Activated naive CD4-positive, alpha-beta T cell treated with anti-CD3 and anti-CD28 coated beads, Interleukin-2, amount 50 U/mL, for 16 hours (primary cell): ENCODE results near the gene HSPH1.
"Not testable (repeated sequence)": the region's sequence is repeated elsewhere in the genome, so short reads cannot be mapped to it uniquely, and the experiment has no call there.

Source experiments
- DNase-seq: peaks from one replicate; pipeline ENCODE4 v3.0.0-alpha.2; 2020

Gene HSPH1

DNA sequence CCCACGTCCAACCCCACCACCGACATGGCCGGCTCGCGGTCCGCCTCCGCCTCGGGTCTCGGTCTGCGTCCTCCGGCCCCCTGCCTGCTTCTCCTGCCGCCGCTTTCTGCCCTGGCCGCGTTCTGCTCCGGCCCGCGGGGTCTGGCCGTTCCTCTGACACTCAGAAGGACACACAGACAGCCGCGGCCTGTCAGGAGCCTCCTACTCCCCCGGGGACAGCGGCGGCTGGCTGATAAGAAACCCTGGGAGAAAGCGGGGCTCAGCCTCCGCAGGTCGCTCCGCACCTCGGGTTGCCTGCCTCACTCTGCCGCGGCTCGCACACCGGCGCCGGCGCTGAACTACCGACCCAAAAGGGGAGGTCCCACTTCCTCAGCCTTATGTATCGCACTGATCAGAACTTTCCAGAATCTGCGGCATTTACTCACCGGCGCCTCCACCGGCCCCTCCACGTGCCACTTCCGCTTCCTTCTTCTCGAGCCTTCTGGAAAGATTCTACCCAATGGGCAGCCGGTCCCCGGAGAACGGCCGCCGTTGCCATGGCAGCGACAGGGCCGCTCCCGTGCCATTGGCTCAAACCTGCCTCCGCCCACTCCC, at the start of gene HSPH1:
Gene HSPH1 (minus strand): TSS at position 348 of the 594 bp plus-strand sequence. CDS start 322 bp downstream, at position 26.
- peak; percentile 99 for DNase-seq

DNA sequence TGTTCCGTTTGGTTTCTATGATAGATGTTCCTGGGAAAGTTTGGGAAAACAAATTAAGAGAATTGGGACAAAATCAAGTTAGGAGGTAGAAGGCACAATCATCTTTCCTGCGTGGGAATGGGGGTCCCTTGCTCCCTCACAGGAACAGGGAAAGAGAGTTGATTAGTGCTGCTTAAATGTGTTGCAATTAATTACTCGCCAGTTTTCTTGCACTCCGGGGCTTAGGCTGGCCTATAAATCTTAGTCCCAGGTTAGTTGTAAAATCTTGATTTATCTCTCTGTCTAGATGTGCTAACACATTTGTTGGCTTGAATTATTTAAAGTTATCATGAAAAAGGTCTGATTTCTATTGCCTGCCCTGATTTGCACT, 48.1 kb upstream of the HSPH1 start:
- DNase-seq: no peak

DNA sequence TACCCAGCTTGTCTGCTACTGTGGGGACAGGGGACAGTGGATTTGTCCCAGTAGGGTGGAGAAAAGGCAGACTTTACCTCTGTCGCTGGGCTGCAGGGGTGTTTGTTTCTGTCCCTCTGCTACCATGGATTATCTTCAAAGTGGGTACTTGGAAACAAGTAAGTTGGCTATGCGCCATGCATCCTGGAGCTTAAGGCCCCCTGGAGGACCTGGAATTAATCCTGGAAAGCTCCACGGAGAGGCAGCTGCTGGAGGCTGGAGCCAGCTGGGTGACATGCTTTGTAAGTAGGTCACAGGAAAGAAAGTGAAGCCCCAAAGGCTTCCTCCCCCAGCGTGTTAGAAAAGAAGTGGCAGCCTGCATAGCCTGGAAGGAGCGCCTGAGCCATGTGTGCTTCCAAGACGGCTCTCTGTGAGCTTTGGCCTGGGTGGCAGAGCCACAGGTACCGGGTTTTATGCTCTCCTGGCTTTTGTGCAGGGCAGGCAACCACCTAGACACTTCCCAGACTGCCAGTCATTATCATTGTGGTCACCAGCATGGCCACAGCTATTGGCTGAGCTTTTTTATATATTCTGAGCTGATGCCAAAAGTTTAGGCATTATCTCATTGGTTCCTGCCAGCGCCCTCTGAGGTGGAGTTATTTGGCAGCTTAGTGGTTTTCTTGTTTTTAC, 47.6 kb upstream of the HSPH1 start:
- no peak for DNase-seq

DNA sequence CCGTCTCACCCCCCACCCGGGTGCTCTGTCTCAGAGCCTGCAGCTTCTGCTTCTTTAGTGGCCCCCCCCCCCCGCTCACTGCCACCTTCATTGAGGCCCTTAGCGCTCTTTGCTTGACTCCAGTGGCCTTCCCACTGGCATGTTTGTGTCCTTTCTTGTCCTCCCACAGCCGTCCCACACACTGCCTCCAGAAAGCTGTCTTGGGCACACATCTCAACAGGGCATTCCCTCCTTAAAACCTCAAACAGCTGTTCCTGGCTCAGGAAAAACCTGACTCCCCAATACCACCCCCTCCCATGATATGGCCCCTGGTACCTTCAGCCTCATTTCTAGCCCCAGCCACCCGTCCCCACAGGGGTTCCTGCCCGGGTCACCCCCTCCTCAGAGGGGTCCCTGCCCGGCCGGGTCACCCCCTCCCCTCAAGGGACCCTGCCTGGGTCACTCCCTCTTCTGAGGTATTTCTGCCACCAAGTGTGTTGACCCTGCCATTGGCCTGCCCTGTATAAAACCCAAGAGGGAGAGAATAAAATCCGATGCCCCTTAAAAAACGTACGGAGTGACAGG, 46.9 kb upstream of the HSPH1 start:
- no peak for DNase-seq

DNA sequence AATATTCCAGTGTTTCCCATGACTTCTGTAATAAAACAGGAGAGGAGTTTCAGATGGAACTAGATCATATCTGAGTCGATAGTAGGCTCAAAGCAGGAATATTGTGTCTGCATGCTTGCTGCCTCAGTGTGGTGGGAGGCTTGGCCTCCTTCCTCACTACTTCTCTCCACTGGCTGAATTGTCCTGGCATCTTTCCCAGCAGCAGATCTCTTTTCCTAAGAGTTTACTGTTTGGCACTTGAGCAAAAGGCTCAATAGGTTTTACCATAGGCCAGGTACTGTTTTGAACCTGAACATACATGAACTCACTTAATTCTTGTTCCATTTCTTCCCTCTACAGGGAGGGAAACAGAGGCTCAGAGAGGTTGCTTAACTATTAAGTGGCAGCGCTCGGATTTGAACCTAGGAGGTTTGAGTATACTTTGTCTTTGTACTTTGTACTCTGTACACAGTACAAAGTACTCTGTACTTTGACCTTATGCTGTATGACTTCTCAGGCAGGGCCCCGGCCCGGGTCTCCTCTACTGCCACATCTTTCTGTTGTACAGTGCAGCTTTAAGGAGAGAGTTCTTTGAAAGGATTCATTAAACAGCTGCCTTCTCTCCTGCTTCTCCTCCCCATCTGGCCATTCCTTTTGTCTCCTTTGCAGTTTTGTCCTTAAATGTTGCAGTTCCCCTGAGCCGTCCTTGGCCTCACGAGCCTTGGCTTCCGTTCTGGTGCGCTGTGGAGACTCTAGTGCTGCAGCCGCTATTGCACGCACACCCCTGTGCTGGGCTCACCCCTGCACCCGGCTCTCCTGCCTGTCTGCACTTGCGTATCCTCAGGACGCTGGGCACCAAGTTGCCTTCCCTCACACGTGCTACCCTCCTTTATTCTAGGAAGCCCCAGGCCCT, 46.2 kb upstream of the HSPH1 start:
- DNase-seq: no peak

DNA sequence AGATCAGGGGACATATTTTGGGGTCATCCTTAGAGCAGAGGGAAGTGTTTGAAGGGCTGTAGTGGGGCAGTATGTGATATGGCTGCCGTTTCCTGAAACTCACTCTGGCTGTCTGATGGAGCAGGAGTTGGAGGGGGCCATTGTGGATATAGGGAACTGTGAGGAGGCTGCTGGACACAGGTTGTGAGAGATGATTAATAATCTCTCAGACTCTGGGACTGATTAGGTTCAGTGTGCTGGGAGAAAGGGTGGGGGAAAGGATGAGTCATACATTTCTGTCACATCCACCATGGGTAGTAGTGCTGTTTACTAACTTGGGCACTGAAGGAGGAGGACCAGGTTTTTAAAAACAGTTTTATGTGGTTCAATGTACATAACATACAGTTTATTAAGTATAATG, 42.9 kb upstream of the HSPH1 start:
- DNase-seq: no peak

DNA sequence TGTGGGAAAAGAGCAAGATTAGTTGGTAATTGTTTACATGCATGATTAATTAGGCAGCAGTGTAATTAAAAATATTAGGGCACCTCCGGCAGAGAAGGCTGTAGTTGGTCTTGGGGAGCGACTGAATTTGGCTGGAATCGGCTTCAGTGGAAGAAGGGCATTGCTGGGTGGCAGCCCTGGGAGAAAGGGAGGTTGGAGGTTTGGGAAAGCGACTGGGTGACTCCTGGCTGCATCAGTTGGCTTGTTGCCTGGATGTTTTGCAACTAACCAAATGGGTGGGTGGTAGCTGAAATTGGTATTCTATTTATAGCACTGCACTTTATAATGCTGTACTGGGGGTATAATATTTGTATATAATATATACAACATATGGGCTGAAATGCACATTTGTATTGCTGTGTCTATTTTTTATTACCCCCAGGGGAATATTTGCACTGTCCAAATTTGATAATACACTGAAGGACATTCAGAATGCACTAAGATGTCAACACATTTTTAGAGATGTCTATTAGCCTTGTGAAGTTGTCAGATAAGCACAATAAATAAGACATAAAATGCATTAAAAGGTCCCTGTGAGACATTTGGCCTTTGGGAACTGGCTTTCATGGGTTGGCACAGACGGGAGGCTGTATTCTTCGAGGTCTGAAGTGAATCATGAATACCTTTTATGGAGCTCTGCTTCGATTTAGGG, 39.8 kb upstream of the HSPH1 start:
- no peak for DNase-seq

DNA sequence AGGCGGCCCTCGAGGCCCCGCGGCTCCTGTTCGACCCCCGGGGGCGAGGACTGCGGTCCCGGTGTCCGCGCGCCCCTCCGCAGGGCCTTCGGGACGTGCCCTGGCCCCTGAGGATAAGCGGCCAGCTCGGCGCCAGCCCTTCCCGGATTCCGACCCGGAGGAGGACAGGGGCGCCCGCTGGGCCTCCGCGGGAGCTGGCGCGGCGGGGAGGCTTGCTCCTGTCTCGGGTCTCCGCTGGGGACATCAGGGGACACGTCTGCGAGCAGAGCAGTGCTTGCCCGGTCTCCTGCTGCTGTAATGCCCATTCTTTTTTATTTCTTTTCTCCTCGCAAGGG, 38.9 kb upstream of the HSPH1 start:
- peak; percentile 46 for DNase-seq

DNA sequence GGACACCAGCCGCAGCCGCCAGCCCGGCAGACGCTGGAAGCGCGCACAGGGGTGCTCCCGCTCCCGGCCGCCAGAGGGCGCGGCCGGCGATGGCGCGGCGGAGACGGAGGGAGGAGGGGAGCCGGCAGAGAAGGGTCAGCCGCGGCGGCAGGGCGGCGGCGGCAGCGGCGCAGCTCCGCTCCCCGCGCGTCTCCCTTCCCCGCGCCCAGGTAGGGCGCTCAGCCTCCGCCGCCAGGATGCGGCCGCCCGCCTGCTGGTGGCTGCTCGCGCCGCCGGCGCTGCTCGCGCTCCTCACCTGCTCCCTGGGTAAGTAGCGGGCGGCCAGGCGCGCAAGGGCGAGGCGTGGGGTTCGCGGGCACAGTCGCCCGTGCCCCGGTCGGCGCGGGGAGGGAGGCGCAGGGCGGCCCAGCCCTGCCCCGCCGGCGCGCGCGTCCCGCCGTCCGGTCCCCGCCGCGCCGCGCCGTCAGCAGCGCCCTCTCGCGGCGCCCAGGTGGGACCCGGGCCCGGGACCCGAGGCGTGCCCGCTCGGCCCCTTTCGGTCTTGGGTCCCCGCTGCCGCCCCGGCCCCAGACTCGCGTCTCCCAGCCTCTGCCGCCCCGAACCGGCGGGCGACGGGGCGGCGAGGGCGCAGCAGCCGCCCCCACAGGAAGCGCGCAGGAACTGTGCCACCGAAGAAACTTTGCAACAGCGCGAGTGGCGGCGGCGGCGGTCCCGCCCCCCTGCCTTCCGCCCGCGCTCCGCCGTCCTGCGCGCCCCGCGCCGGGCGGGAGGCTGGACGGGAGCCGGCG, 38.3 kb upstream of the HSPH1 start, which contains the start of gene B3GLCT:
Gene B3GLCT (plus strand): TSS at position 127 of the 788 bp plus-strand sequence. CDS start 110 bp downstream, at position 237.
- DNase-seq: peak; percentile 80

DNA sequence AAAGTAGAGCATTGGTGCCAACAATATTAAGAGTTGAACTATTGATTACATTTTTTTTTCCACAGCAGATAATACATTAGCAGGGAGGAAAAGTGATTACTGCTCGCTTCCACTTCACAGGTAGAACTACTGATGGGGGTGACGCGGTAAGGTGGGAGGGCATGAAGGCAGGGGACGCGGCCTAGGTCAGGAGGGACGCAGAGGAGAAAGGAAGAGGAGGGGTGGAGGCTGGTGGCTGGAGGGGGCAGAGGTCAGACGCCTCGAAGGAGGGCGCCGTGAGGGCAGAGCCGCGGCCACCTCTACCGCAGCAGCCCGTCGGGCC, 37.8 kb upstream of the HSPH1 start:
- DNase-seq: no peak

DNA sequence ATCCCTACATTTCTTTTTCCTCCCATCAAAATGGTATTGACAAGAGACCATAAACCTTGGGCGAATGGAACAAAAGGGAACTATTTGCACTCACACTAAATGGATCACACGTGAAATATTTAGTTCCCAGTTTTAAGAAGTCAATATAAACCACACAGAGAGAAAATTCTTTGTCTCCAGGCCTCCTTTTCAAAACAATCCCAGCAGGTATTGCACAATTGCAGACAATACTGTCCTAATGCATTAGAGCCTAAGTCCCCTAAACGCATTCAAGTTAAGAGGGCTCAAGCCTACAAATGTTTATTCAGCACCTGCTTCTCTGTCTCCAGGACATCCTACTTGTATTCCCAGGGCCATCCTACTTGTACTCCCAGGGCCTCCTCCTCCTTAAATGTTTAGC, 36.8 kb upstream of the HSPH1 start:
- DNase-seq: no peak

DNA sequence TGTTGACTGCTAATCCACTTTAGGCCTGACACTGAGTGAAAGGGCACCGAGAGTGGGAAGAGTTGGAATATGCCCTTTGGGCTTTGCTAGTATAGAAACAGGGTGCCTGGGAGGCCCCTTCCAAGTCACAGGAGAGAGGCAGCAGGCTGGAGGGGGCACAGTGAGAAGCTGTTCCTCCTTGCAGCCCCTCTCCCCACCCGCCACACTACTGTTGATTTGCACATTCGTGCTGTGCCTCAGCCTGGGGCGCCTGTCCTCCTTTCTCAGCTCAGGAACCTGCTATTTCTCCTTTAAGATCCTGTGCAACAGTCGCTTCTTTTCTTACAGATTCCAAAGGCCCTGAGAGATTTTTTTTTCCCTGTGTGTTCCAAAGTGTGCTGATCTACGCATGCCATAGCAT, 35.3 kb upstream of the HSPH1 start:
- no peak for DNase-seq

DNA sequence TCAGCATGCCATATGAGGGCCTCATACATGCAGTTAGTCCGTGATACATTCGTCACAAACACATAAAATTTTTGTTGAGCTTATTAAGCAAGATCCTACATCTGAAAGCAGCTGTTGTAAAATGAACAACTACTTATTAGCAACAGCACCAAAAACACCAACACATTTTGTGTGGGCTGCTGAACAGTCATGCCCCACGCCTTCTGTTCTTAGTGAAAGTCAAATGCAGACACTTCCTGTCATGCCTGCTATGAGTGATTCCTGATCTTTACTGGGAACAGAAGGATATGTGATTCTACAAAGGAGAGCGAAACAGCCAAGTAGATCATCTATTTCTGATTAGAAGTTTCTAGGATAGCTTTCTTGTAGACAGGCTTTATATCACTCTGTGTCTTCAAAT, 33.9 kb upstream of the HSPH1 start:
- no peak for DNase-seq

DNA sequence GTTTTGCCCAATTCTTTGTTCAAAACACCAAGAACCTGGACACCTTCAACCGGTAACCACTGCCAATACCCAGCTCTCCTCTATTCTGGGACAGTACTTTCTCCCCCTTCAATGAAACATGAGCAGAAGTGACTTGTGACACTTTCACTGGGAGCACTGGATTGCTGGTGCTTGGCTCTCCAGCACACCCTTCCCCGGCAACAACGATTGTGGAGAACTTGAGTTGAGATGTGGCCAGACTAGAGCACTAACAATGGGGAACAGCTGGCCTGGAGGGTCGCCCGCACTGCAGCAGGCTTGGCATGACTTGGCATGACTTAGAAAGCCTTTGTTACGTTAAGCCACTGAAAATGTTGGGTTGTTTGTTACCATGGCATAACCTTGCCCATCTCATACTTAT, 30.6 kb upstream of the HSPH1 start:
- no peak for DNase-seq

DNA sequence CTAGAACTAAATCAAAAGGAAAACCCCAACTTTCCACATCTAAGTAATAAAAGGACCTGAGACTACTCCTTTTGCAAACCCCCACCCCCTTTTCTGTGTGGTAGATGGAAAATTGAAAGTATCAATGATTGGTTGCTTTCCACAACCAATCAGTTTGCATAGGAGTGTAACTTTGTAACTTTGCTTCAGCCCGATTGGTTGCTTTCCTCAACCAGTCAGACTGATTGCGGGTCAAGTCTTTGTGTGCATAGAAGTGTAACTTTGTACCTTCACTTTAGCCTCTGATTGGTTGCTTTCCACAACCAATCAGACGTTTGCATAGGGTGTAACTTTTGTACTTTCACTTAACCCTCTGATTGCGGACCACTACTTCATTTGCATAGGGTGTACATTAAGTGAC, 30.0 kb upstream of the HSPH1 start:
- no peak for DNase-seq

DNA sequence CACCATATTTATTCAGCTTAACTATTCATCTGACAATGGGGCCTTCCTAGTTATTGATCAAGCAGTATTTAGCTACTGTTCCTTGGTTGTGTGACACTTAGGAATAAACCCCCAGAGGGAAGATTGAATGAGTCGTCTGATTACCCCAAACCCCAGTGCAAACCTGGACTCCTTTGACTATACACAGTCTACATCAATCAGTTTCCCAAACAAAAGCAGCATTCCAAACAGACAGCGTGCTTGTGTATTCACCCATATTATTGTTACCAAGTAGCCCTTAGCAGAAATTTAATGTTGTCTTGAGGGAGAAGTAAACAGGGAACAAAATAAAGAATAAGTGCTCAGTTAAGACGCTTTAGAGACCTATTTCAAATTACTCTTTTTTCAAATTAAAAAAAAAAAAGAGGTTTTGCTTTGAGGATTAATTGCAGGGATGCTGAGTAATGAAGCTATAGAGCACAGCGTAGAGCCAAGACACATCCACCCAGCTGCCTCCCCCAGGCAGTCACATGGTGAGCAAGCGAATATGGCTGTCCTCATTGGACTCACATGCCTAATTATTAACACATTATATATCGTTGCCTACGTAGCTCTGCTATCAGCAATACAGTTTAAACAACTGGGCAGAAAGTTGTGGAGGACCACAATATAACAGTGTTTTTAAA, 23.4 kb upstream of the HSPH1 start:
- no peak for DNase-seq

DNA sequence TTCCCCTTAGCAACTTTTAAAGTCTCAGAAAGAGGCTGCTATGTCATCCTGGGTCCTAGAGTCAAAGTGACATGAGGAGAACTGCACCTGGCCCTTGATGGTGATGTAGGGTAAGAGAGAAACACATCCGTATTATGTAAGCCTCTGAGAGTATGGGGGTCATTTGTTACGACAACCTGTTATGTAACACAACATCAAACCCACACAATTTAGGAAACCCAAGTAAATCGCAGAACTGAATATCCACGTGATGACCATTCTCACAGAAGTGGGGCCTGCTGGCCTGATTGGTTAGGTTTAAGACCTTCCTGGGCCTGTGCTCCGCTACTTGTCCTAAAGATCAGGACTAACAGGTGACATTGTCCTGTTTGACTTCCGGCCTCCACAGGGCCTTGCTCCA, 22.7 kb upstream of the HSPH1 start:
- DNase-seq: no peak

DNA sequence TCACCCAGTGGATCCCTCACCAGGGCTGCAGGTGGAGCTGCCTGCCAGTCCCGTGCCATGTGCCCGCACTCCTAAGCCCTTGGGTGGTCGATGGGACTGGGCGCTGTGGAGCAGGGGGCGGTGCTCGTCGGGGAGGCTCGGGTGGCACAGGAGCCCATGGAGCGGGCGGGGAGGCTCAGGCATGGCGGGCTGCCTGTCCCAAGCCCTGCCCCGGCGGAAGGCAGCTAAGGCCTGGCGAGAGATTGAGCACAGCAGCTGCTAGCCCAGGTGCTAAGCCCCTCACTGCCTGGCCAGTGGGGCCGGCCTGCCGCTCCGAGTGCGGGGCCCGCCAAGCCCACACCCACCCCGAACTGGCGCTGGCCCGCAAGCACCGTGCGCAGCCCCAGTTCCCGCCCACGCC, 21.3 kb upstream of the HSPH1 start:
- DNase-seq: no peak

DNA sequence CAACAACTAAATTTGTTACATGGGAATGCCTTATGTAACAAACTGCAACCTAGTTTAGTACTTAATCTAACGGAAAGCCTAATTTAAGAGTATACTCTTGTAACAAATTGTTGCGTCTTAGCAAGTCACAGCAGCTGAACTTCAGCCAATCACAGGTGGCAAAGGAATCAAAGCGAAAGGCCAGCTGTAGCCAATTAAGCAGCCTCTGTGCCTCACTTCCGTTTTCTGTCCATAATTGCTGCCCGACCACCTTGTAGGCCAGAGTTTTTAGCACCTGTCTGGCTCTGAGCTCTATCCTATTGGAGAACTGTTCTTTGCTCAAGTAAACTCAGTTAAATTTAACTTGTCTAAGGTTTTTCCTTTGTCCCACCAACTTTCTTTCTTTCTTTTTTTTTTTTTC, 18.1 kb upstream of the HSPH1 start:
- no peak for DNase-seq

DNA sequence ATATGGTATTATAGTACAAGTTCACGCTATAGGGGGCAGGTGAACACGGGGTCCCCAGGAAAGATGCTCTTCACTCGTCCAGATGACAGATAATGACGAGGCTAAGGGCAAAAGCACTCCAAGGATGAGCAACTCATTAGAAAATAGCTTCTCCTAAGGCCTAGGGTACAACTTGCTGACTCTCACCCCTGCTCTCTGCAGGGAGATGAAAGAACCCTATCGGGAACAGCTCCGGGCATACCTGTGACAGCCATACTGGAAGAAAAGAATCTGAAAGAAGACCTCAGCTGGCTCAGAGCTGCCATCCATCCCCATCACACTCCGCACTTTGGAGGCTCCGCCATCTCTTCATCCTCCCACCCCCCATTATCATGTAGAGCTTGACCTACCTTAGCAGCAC, 17.5 kb upstream of the HSPH1 start:
- no peak for DNase-seq

DNA sequence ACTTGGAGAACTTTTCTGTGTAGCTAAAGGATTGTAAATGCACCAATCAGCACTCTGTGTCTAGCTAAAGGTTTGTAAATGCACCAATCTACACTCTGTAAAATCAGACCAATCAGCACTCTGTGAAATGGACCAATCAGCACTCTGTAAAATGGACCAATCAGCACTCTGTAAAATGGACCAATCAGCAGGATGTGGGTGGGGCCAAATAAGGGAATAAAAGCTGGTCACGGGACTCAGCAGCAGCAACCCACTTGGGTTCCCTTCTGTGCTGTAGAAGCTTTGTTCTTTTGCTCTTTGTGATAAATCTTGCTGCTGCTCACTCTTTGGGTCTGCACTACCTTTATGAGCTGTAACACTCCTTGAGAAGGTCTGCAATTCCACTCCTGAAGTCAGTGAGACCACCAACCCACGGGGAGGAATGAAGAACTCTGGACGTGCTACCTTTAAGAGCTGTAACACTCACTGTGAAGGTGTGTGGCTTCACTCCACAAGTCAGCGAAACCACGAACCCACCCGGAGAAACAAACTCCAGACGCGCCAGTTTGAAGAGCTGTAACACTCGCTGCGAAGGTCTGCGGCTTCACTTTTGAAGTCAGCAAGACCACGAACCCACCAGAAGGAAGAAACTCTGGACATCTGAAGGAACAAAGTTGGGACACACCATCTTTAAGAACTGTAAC, 16.2 kb upstream of the HSPH1 start:
- DNase-seq: not testable (repeated sequence)
